ENCODE data around the gene GALNT9.
A peak's percentile ranks its signal among the peaks of the same experiment; 100 is the strongest.

Gene GALNT9

GRCh38 chr12:132154941-132155770 lies 174.2 kb downstream of the GALNT9 start:
- DNase-seq (ENCODE audit: low read depth in 2 of 2) = no peak
- H3K4me3 ChIP-seq (replicated peaks in 1 of 2; ENCODE audit: low read depth in 2 of 2, low read length in 2 of 2) = no peak overlapping the region
- no peak for TF ChIP-seq CTCF (IDR thresholded peaks at IDR 0.05; ENCODE audit: low read depth, low read length)

GRCh38 chr12:132154341-132154761 lies 175.0 kb downstream of the GALNT9 start:
- DNase-seq (ENCODE audit: low read depth in 2 of 2) = no peak
- H3K4me3 ChIP-seq (replicated peaks in 1 of 2; ENCODE audit: low read depth in 2 of 2, low read length in 2 of 2) = no peak overlapping the region
- no peak for TF ChIP-seq CTCF (IDR thresholded peaks at IDR 0.05; ENCODE audit: low read depth, low read length)

GRCh38 chr12:132153501-132154340 lies 175.7 kb downstream of the GALNT9 start:
- TF ChIP-seq CTCF (IDR thresholded peaks at IDR 0.05; ENCODE audit: low read depth, low read length) = peak; percentile 94
- no peak overlapping the region for H3K4me3 ChIP-seq (replicated peaks in 1 of 2; ENCODE audit: low read depth in 2 of 2, low read length in 2 of 2)
- DNase-seq (ENCODE audit: low read depth in 2 of 2) = peak; percentile 68 to 82

GRCh38 chr12:132152953-132153352 lies 176.4 kb downstream of the GALNT9 start:
- H3K4me3 ChIP-seq (replicated peaks in 1 of 2; ENCODE audit: low read depth in 2 of 2, low read length in 2 of 2) = no peak overlapping the region
- TF ChIP-seq CTCF (IDR thresholded peaks at IDR 0.05; ENCODE audit: low read depth, low read length) = no peak
- no peak for DNase-seq (ENCODE audit: low read depth in 2 of 2)

DNA sequence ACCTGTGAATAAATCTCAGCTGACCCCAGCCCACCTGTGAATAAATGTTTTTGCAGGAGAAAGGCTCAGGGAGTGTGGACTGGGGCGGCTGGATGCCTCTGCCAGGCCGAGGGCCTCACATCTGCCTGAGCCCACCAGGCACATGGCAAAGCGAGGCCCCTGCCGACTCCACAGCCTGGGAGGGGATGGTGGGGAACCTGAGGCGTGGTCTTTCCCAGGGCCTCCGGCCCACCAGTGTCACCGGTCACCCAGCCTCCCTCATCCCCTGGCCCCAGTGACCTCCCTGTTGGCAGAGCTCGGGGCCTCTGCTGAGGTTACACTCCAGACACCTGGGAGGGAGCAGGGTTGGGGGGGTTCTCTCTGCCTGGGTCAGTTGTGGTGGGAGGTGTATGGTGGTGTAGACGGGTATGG lies 177.0 kb downstream of the GALNT9 start:
- DNase-seq (ENCODE audit: low read depth in 2 of 2) = no peak
- no peak overlapping the region for H3K4me3 ChIP-seq (replicated peaks in 1 of 2; ENCODE audit: low read depth in 2 of 2, low read length in 2 of 2)
- TF ChIP-seq CTCF (IDR thresholded peaks at IDR 0.05; ENCODE audit: low read depth, low read length) = no peak

- no peak for DNase-seq (ENCODE audit: low read depth in 2 of 2)
- no peak overlapping the region for H3K4me3 ChIP-seq (replicated peaks in 1 of 2; ENCODE audit: low read depth in 2 of 2, low read length in 2 of 2)
- no peak for TF ChIP-seq CTCF (IDR thresholded peaks at IDR 0.05; ENCODE audit: low read depth, low read length)
Measured at GRCh38 chr12:132151766-132152410, 177.5 kb downstream of the GALNT9 start.

Measured in cardiac fibroblast (primary cell).